ENCODE data around the gene TFAP2C. TPM values are rescaled to one million over a fixed set of nuclear protein-coding genes. Genes with fewer than 3 reads are reported as not detected.

TFAP2C gene
- total and polyA plus RNA-seq, 9 donors, result 0.18 to 7.7 (median 0.66) TPM

DNA sequence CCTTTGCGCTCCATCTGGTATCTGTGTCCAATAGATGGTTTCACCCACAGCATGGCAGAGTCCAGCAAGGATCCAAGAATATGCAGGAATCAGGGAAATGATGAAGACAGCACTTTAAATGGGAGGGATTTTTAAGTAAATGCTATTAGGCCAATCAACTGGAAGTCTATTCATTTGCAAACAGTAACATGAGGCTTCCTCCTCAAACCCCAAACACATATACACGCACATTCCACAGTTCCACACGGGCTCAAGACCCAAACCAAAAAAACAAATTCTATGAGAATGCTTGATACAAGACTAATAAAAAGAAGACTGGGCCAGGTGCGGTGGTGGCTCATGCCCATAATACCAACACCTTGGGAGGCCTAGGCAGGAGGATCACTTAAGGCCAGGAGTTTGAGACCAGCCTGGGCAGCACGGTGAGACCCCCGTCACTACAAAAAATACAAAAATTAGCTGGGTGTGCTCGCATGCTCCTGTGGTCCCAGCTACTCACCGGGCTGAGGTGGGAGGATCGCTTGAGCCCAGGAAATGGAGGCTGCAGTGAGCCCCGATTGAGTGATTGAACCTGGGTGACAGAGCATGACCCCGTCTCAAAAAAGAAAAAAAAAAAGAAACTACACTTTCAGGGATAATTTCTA is 21.9 kb upstream of the TFAP2C start:
- no peak overlapping the region for H3K27ac ChIP-seq
- intact Hi-C loops (cut with DNase I), result no loop called here
- no peaks in the 10 kb centered on the region for H3K4me1 ChIP-seq (ENCODE audit: insufficient read depth)
- no peak for DNase-seq
- no peaks in the 10 kb centered on the region for H3K9me3 ChIP-seq
- H3K27me3 ChIP-seq, result no peaks in the 10 kb centered on the region
- no peaks in the 10 kb centered on the region for H3K36me3 ChIP-seq
- TF ChIP-seq, protein P1, sequence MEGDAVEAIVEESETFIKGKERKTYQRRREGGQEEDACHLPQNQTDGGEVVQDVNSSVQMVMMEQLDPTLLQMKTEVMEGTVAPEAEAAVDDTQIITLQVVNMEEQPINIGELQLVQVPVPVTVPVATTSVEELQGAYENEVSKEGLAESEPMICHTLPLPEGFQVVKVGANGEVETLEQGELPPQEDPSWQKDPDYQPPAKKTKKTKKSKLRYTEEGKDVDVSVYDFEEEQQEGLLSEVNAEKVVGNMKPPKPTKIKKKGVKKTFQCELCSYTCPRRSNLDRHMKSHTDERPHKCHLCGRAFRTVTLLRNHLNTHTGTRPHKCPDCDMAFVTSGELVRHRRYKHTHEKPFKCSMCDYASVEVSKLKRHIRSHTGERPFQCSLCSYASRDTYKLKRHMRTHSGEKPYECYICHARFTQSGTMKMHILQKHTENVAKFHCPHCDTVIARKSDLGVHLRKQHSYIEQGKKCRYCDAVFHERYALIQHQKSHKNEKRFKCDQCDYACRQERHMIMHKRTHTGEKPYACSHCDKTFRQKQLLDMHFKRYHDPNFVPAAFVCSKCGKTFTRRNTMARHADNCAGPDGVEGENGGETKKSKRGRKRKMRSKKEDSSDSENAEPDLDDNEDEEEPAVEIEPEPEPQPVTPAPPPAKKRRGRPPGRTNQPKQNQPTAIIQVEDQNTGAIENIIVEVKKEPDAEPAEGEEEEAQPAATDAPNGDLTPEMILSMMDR (IDR thresholded peaks at IDR 0.05), result no peak
- no peak for TF ChIP-seq POLR2A (IDR thresholded peaks at IDR 0.05)
- TF ChIP-seq EP300 (IDR thresholded peaks at IDR 0.05), result no peak
- no peak overlapping the region for H3K4me3 ChIP-seq
- 77 to 84% (median 81%) methylated on average over 10 to 11 of the region's 11 CpGs for WGBS, 3 donors

DNA sequence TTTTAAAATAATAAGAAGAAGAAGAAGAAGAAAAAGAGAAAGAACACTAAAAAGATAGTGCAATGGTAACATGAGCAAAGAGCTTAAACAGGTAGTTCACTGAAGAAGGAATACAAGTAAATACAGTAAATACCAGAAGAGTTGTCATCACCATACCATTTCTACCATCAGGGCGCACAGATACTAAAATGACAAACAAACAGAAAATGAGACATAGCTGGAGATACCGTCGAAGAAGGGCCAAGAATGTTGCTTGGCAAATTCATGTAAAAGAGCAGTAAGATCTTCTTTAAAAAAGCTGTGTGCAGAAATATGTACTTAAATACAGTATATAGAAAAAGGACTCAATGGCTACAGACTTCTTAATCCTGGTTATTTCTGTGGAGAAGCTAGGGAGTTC is 20.7 kb upstream of the TFAP2C start:
- Histone ChIP-seq H3K36me3 (no peaks in the 10 kb centered on the region), H3K4me1 (ENCODE audit: insufficient read depth) (no peaks in the 10 kb centered on the region), H3K9me3 (no peaks in the 10 kb centered on the region), H3K4me3 (no peak overlapping the region), H3K27ac (no peak overlapping the region), H3K27me3 (no peaks in the 10 kb centered on the region)
- TF ChIP-seq, protein P1 (IDR thresholded peaks at IDR 0.05), result no peak
- TF ChIP-seq EP300 (IDR thresholded peaks at IDR 0.05) (no peak), POLR2A (IDR thresholded peaks at IDR 0.05) (no peak)
- DNase-seq, result no peak
- intact Hi-C loops (cut with DNase I), result no loop called here
- 75 to 82% (median 81%) methylated on average over 3 of the region's 3 CpGs for whole genome bisulfite sequencing, 3 donors

DNA sequence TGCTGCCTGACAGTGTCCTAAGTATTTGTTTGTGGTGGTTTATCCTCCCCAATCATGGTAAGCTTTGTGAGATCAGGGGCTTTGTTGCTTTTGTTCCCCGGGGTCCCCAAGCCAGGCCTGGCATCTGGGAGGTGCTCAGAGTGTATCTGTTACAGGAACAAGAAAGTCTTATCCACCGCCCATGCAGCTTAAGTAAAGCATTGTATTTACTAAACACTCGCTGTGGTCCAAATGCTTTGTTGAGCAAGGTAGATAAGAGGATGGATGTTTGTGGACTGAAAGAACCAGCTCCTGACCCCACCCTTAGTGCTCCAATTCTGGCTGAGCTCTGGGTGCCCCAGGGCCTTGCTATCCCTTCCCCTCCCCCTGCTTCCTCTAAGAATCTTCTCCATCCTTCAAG is 19.8 kb upstream of the TFAP2C start:
- H3K4me1 ChIP-seq (ENCODE audit: insufficient read depth), result no peaks in the 10 kb centered on the region
- DNase-seq, result no peak
- no peaks in the 10 kb centered on the region for H3K27me3 ChIP-seq
- intact Hi-C loops (cut with DNase I), result no loop called here
- H3K4me3 ChIP-seq, result no peak overlapping the region
- TF ChIP-seq, protein P1 (IDR thresholded peaks at IDR 0.05), result no peak
- TF ChIP-seq POLR2A (IDR thresholded peaks at IDR 0.05), result no peak
- TF ChIP-seq EP300 (IDR thresholded peaks at IDR 0.05), result no peak
- no peaks in the 10 kb centered on the region for H3K36me3 ChIP-seq
- no peak overlapping the region for H3K27ac ChIP-seq
- WGBS, 3 donors, result 74 to 80% (median 78%) methylated on average over 3 of the region's 3 CpGs
- no peaks in the 10 kb centered on the region for H3K9me3 ChIP-seq

DNA sequence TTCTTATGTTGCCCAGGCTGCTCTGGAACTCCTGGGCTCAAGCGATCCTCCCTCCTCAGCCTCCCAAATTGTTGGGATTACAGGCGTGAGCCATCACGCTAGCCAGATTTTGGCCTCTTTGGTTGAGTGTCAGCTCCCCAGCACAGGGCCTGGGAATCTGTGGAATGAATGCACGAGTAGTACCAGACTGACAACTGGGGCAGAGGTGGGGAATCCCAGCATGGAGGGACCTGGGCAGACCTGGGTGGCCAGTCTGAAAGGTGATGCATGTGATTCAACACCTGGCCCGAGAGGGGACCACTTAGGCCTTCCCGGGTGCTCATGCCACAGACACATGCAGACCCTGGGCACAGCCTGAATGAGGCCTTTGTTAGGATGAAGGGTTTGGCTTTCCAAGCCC is 19.0 kb upstream of the TFAP2C start:
- intact Hi-C loops (cut with DNase I), result no loop called here
- 82 to 91% (median 91%) methylated on average over 6 of the region's 6 CpGs for WGBS, 3 donors
- Histone ChIP-seq H3K27ac (no peak overlapping the region), H3K4me1 (ENCODE audit: insufficient read depth) (no peaks in the 10 kb centered on the region), H3K9me3 (no peaks in the 10 kb centered on the region), H3K4me3 (no peak overlapping the region), H3K27me3 (no peaks in the 10 kb centered on the region), H3K36me3 (no peaks in the 10 kb centered on the region)
- DNase-seq, result no peak
- TF ChIP-seq EP300 (IDR thresholded peaks at IDR 0.05), result no peak
- TF ChIP-seq, protein P1 (IDR thresholded peaks at IDR 0.05), result no peak
- TF ChIP-seq POLR2A (IDR thresholded peaks at IDR 0.05), result no peak
